Heart left ventricle (tissue), 16 donors: ENCODE measurements around the gene C19orf73. TPM values are rescaled to one million over a fixed set of nuclear protein-coding genes. Genes with fewer than 3 reads are reported as not detected.

ENCODE experiments used
- ATAC-seq, 4 donors: fragments of 200-7000 bp; cut with Tn5 transposase; one replicate each; pipeline ENCODE4 v1.9.1; 2020 to 2022; ENCODE audit warnings: moderate library complexity in 4 of 4, mild to moderate bottlenecking in 3 of 4, moderate number of reproducible peaks in 1 of 4
- DNase-seq, 5 donors: peaks; one replicate each; pipeline ENCODE4 v3.0.0-alpha.2; 2020
- H3K27ac ChIP-seq, 12 donors: fragments of 200-600 bp; sonication (generic) in 4 of 12; one replicate each; pipeline versions ENCODE4 v1.5.0 to v1.8.0; 2016 to 2022; ENCODE audit warnings: mild to moderate bottlenecking in 2 of 12
- H3K27me3 ChIP-seq, 9 donors: fragments of 200-600 bp; sonication (generic) in 2 of 9; one replicate each; pipeline versions ENCODE4 v1.5.1 to v1.8.0; 2016 to 2022; ENCODE audit warnings: mild to moderate bottlenecking in 3 of 9
- H3K36me3 ChIP-seq, 9 donors: fragments of 200-600 bp; sonication (generic) in 2 of 9; one replicate each; pipeline versions ENCODE4 v1.5.0 to v1.8.0; 2018 to 2022; ENCODE audit warnings: mild to moderate bottlenecking in 2 of 9
- H3K4me1 ChIP-seq, 12 donors: fragments of 200-600 bp; sonication (generic) in 4 of 12; one replicate each; pipeline versions ENCODE4 v1.5.0 to v1.8.0; 2016 to 2022; ENCODE audit warnings: mild to moderate bottlenecking in 3 of 12
- H3K4me3 ChIP-seq, 12 donors: fragments of 200-600 bp; sonication (generic) in 4 of 12; one replicate each; pipeline versions ENCODE4 v1.5.0 to v1.8.0; 2017 to 2022; ENCODE audit warnings: mild to moderate bottlenecking in 9 of 12, moderate library complexity in 4 of 12
- H3K9me3 ChIP-seq, 12 donors: fragments of 200-600 bp; sonication (generic) in 4 of 12; one replicate each; pipeline versions ENCODE4 v1.5.0 to v1.8.0; 2016 to 2022; ENCODE audit warnings: mild to moderate bottlenecking in 1 of 12
- POLR2A ChIP-seq, 2 donors: fragments of 450-650 bp; IDR thresholded peaks; one replicate each; pipeline ENCODE4 v1.6.1; 2017; ENCODE audit warnings: antibody characterized with exemption in 2 of 2, mild to moderate bottlenecking in 2 of 2, moderate library complexity in 2 of 2
- WGBS, 4 donors: extraction: QIAGEN DNeasy Blood & Tissue Kit in 2 of 4; methylation state at CpG; one replicate each; pipeline versions ENCODE4 v1.1.5 to v1.1.7; 2013 to 2018; 5-methylcytosine and 5-hydroxymethylcytosine counted together
- intact Hi-C, 10 donors: fragments of 100-400 bp; cut with DNase I; formaldehyde crosslinking; loops; one replicate each; pipeline versions ENCODE4 v1.11.1 to v1.14.2; 2022
- polyA plus RNA-seq, 2 donors: library from polyadenylated mRNA; stranded (reverse); fragments of 200-250 nt; gene quantifications; one replicate each; pipeline ENCODE4 v1.2.3, GENCODE V29; 2013
- total RNA-seq, 9 donors: library from RNA; depleted of rRNA in 2 of 9; stranded (reverse); fragments of >200 nt in 2 of 9; fragmentation: NEBNext Ultra II Directional in 3 of 9; extraction: Animal tissue kit (Norgen Biotek cat#: 25700) in 3 of 9; gene quantifications; one replicate each; pipeline versions ENCODE4 v1.1.0 to v1.2.4, GENCODE V29; 2016 to 2023
- TF ChIP-seq, protein P1 (sequence below), 12 donors: fragments of 200-600 bp; sonication (generic) in 4 of 12; IDR thresholded peaks; one replicate each; pipeline versions ENCODE4 v1.5.0 to v1.8.0; 2018 to 2022; ENCODE audit warnings: antibody characterized with exemption in 12 of 12, mild to moderate bottlenecking in 5 of 12
- donor health status: ischemic (EF 13 %, LVEDD 7.1; RV severe dilation, severe dysfunction).
- donor health status: healthy with polysubstance abuse.
- donor health status: DM: no; HTN: yes; CAD: no.
- donor health status: DM: no; HTN: no; CAD: no.
- donor health status: ischemic (EF 25% LVEDD 6.9; RV normal size, moderate dysfunction).
- donor health status: ischemic (EF 25% LVEDD 5.7; RV mildly dilated, moderate dysfunction).
- donor health status: healthy.
- donor health status: DM: yes; HTN: yes; CAD: no.
- donor health status: ischemic (EF 35%, LVEDD 5.7; RV mildly dilated, moderate dysfunction).
- donor health status: nonischemic (EF 11% LVEDD 7.7; RV severe dilation, severe dysfunction).
- donor health status: DM: yes; HTN: yes; CAD: no.
- donor health status: PGD.
- donor health status: ischemic (EF 29% LVEDD 5.4; RV normal size, mild dysfunction).
- donor health status: nonischemic (EF 23%, LVEDD 6.1; RV moderate dilation, normal function).

The C19orf73 gene
- total and polyA plus RNA-seq, 11 donors: 0.69 to 3.8 (median 1.4) TPM

- Histone ChIP-seq H3K9me3 (no peaks in the 10 kb centered on the region), H3K4me1 (peaks cover 5 to 28% (median 19%) of the 10 kb centered on the region in 12 donors), H3K4me3 (peak overlapping the region in 9 of 12 donors; percentile 5 to 34 (median 22)), H3K36me3 (peaks cover 0 to 42% (median 31%) of the 10 kb centered on the region in 9 donors), H3K27me3 (no peaks in the 10 kb centered on the region), H3K27ac (peak overlapping the region; percentile 72 to 99 (median 90))
- peak in 1 of 5 donors; percentile 58 for DNase-seq
- peak; percentile 44 to 66 (median 46) for ATAC-seq
- intact Hi-C loops: loop anchor here in 1 of 10 donors (5.0 kb wide), 1 partner anchor 41 kb away; no protein-coding TSS in a partner anchor
- TF ChIP-seq, protein P1, sequence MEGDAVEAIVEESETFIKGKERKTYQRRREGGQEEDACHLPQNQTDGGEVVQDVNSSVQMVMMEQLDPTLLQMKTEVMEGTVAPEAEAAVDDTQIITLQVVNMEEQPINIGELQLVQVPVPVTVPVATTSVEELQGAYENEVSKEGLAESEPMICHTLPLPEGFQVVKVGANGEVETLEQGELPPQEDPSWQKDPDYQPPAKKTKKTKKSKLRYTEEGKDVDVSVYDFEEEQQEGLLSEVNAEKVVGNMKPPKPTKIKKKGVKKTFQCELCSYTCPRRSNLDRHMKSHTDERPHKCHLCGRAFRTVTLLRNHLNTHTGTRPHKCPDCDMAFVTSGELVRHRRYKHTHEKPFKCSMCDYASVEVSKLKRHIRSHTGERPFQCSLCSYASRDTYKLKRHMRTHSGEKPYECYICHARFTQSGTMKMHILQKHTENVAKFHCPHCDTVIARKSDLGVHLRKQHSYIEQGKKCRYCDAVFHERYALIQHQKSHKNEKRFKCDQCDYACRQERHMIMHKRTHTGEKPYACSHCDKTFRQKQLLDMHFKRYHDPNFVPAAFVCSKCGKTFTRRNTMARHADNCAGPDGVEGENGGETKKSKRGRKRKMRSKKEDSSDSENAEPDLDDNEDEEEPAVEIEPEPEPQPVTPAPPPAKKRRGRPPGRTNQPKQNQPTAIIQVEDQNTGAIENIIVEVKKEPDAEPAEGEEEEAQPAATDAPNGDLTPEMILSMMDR (IDR thresholded peaks at IDR 0.05): peak in 2 of 12 donors; percentile 9 to 28
- no peak for TF ChIP-seq POLR2A (IDR thresholded peaks at IDR 0.05)
- 45 to 68% (median 53%) methylated on average over 10 to 30 of the region's 30 CpGs for WGBS, 4 donors
Observed at GRCh38 chr19:49165865-49166301, 46.9 kb upstream of the C19orf73 start.

DNA sequence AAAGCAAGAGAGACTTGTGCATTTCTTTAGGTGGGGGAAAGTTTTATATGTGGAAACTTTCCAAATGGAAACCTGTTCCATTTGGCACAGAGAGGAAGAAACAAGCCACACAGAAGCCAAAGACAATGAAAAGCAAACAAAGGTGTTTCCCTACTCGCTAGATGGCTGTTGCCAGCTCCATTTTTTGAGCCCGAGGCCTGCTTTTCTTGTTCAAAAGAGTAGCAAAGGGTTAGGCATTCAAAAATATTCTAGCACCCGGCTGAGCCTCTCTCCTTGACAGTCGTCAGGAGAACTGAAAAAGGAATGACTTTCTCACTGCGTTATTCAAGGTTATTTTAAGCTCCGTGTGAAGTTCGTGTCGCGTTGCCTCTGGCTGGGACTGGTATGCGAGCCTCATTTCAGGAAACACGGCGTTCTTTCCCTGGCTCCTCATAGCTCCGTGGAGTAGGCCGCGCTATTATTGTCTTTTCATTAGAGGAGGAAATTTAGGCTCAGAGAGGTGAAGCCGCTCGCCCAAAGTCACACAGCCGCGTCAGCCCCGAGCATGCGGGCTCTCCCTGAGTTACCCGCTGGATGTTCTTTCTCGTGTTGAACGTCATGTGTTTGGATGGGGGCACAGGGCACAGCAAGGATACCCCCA lies 46.3 kb upstream of the C19orf73 start:
- Histone ChIP-seq H3K4me3 (peak overlapping the region in 9 of 12 donors; percentile 5 to 34 (median 22)), H3K9me3 (no peaks in the 10 kb centered on the region), H3K27me3 (no peaks in the 10 kb centered on the region), H3K36me3 (peaks cover 0 to 41% (median 24%) of the 10 kb centered on the region in 9 donors), H3K27ac (peak overlapping the region; percentile 72 to 99 (median 90)), H3K4me1 (peaks cover 5 to 34% (median 20%) of the 10 kb centered on the region in 12 donors)
- peak; percentile 52 to 81 (median 65) for DNase-seq
- ATAC-seq: peak; percentile 87 to 94 (median 92)
- TF ChIP-seq, protein P1 (IDR thresholded peaks at IDR 0.05): no peak
- TF ChIP-seq POLR2A (IDR thresholded peaks at IDR 0.05): peak in 1 of 2 donors; percentile 45
- 23 to 43% (median 28%) methylated on average over 20 to 24 of the region's 24 CpGs for WGBS, 4 donors
- intact Hi-C loops: loop anchor here in 1 of 10 donors (5.0 kb wide), 1 partner anchor 42 kb away; no protein-coding TSS in a partner anchor

DNA sequence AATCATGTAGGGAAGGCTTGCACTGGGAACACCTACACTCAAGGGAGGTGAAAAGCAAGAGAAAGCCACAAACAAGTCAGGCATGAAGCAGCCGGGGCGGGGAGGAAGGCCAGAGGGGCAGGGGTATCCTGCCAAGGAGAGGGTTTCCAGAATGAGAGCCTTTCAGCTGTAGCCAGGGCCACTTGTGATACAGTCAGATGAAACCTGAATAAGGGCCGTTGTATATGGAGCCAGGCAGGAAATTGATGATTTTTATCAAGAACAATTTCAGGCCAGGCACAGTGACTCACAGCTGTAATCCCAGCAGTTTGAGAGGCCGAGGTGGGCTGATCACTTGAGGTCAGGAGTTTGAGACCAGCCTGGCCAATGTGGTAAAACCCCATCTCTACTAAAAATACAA lies 43.0 kb upstream of the C19orf73 start:
- WGBS, 4 donors: 43 to 61% (median 55%) methylated on average over 4 of the region's 4 CpGs
- ATAC-seq (no peak), DNase-seq (no peak)
- H3K36me3 ChIP-seq: peaks cover 0 to 17% (median 0%) of the 10 kb centered on the region in 9 donors
- H3K4me1 ChIP-seq: peaks cover 5 to 59% (median 32%) of the 10 kb centered on the region in 12 donors
- TF ChIP-seq POLR2A (IDR thresholded peaks at IDR 0.05): no peak
- TF ChIP-seq, protein P1 (IDR thresholded peaks at IDR 0.05): no peak
- no peaks in the 10 kb centered on the region for H3K9me3 ChIP-seq
- H3K4me3 ChIP-seq: no peak overlapping the region
- H3K27me3 ChIP-seq: no peaks in the 10 kb centered on the region
- H3K27ac ChIP-seq: peak overlapping the region in 4 of 12 donors; percentile 17 to 43 (median 30)
- intact Hi-C loops: loop anchor here in 3 of 10 donors (5.0 kb wide), 1 partner anchor 35 kb away; no protein-coding TSS in a partner anchor
